ENCODE measurements around the gene METAP2. TPM values are rescaled to one million over a fixed set of nuclear protein-coding genes. Genes with fewer than 3 reads are reported as not detected.

The METAP2 gene
- total and polyA plus RNA-seq, 2 of the 8 experiments (the other 6 are each of a cell fraction or from before 2014, with no cell fraction given) = 41.3 to 114 TPM

DNA sequence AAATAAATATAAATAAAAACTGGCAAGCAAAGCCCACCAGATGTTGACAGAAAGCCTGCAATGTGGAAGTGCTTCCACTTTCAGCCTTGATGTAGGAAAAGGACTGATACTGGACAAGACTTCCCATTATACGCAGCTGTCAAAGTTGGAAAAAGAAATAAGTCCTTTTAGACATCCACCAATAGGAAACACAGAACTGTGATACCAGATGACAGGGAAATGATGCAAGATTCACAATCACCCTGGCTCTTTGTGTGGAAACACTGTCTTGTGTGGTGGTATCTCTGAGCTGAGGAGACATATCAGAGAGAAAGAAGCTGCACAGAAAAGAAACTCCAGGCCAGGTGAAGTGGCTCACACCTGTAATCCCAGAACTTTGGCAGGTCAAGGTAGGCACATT, 13.8 kb upstream of the METAP2 start:
- DNase-seq (ENCODE audit: low read depth in 1 of 2, low spot score in 2 of 2) = no peak
- H3K56ac ChIP-seq (replicated peaks; ENCODE audit: insufficient read length, low read depth, low read length) = no peak overlapping the region
- H2BK15ac ChIP-seq (ENCODE audit: low read length) = no peak overlapping the region
- no peak overlapping the region for H3K4me3 ChIP-seq (ENCODE audit: extremely low read depth in 1 of 4, insufficient read depth in 2 of 4, low read depth in 3 of 4, low read length in 4 of 4)
- no peaks in the 10 kb centered on the region for H3K4me1 ChIP-seq (replicated peaks in 1 of 4; ENCODE audit: control insufficient read depth in 3 of 4, insufficient read depth in 4 of 4, low read length in 3 of 4)
- H3K79me2 ChIP-seq (ENCODE audit: control insufficient read depth in 1 of 2, insufficient read depth in 2 of 2, low read length in 2 of 2) = no peaks in the 10 kb centered on the region
- WGBS, 2 experiments (ENCODE audit: extremely low coverage in 1 of 2, insufficient coverage in 1 of 2, insufficient read length in 1 of 2, insufficient replicate concordance in 2 of 2, low coverage in 1 of 2, low lambda C conversion rate in 2 of 2, missing lambda C conversion rate in 1 of 2) = 86% methylated on average over 1 of the region's 1 CpG; no CpG with 5 or more reads in 1 of the 2 experiments
- H4K8ac ChIP-seq (ENCODE audit: extremely low read depth, insufficient read depth, low read length) = no peak overlapping the region
- H2BK20ac ChIP-seq (ENCODE audit: low read length) = no peak overlapping the region
- H3K4me2 ChIP-seq (ENCODE audit: insufficient read depth in 1 of 2, low read depth in 2 of 2, low read length in 2 of 2) = no peak overlapping the region
- H2BK120ac ChIP-seq (replicated peaks; ENCODE audit: low read depth, low read length) = no peak overlapping the region
- no peak overlapping the region for H3K14ac ChIP-seq (ENCODE audit: insufficient read length)
- H4K20me1 ChIP-seq (replicated peaks in 1 of 2; ENCODE audit: control insufficient read depth in 1 of 2, insufficient read depth in 2 of 2, low read length in 2 of 2) = no peaks in the 10 kb centered on the region
- no peaks in the 10 kb centered on the region for H3K23me2 ChIP-seq (ENCODE audit: low read depth, low read length)
- no peaks in the 10 kb centered on the region for H3K36me3 ChIP-seq (ENCODE audit: control insufficient read depth in 2 of 4, insufficient read depth in 4 of 4, low read length in 3 of 4)
- no peak overlapping the region for H3K4ac ChIP-seq (replicated peaks; ENCODE audit: insufficient read length, low read depth, low read length)
- no peak overlapping the region for H3K18ac ChIP-seq (ENCODE audit: extremely low read depth, low read length)
- no peaks in the 10 kb centered on the region for H3K27me3 ChIP-seq (replicated peaks in 1 of 4; ENCODE audit: control insufficient read depth in 3 of 4, extremely low read depth in 1 of 4, insufficient read depth in 3 of 4, low read length in 3 of 4)
- no peak overlapping the region for H3K9ac ChIP-seq (replicated peaks in 1 of 4; ENCODE audit: extremely low read depth in 1 of 4, low read depth in 3 of 4, low read length in 3 of 4)
- H4K91ac ChIP-seq (replicated peaks; ENCODE audit: insufficient read length, low read length) = no peak overlapping the region
- H2BK12ac ChIP-seq (ENCODE audit: low read depth, low read length) = no peak overlapping the region
- FAIRE-seq = no peak
- POLR2A ChIA-PET (ENCODE audit: partially characterized antibody) = no interaction called here
- no peak overlapping the region for H2BK5ac ChIP-seq (ENCODE audit: low read depth, low read length)
- CTCF ChIA-PET (ENCODE audit: partially characterized antibody) = no interaction called here
- no peak overlapping the region for H3K27ac ChIP-seq (ENCODE audit: low read depth, low read length)
- no peak overlapping the region for H2AK5ac ChIP-seq (ENCODE audit: low read depth, low read length)
- TF ChIP-seq YY1 (IDR thresholded peaks at IDR 0.05; ENCODE audit: low read depth, low read length) (no peak), BCL11A (IDR thresholded peaks at IDR 0.05; ENCODE audit: low read depth in 2 of 2, low read length in 2 of 2) (no peak), BACH1 (IDR thresholded peaks at IDR 0.05; ENCODE audit: low read length) (no peak), TBP (IDR thresholded peaks at IDR 0.05; ENCODE audit: low read depth, low read length) (no peak), SP2 (IDR thresholded peaks at IDR 0.05; ENCODE audit: low read length) (no peak), SIN3A (conservative IDR thresholded peaks at IDR 0.05 in 1 of 2, IDR thresholded peaks at IDR 0.05 in 1 of 2; ENCODE audit: low read depth in 1 of 2, low read length in 2 of 2) (no peak), SP4 (IDR thresholded peaks at IDR 0.05; ENCODE audit: low read length) (no peak), GABPA (IDR thresholded peaks at IDR 0.05; ENCODE audit: borderline replicate concordance, insufficient read depth, low read length) (no peak), POLR2AphosphoS5 (IDR thresholded peaks at IDR 0.05; ENCODE audit: low read depth, low read length) (no peak), SUZ12 (IDR thresholded peaks at IDR 0.05; ENCODE audit: low read length) (no peak), CHD1 (IDR thresholded peaks at IDR 0.05; ENCODE audit: low read depth, low read length) (no peak)
- TF ChIP-seq, protein P1, sequence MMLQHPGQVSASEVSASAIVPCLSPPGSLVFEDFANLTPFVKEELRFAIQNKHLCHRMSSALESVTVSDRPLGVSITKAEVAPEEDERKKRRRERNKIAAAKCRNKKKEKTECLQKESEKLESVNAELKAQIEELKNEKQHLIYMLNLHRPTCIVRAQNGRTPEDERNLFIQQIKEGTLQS (IDR thresholded peaks at IDR 0.05; ENCODE audit: insufficient read depth, low read depth, low read length) = no peak
- no peak overlapping the region for H2AFZ ChIP-seq (ENCODE audit: low read length)
- H4K5ac ChIP-seq (ENCODE audit: insufficient read length, low read depth, low read length) = no peak overlapping the region
- H3K23ac ChIP-seq (ENCODE audit: insufficient read length) = no peak overlapping the region
- peaks cover 15 to 19% of the 10 kb centered on the region in 2 experiments; a peak in 2 of 4 replicates for H3K9me3 ChIP-seq (ENCODE audit: insufficient read depth in 2 of 2, low read depth in 1 of 2, low read length in 1 of 2)
- no peaks in the 10 kb centered on the region for H3K79me1 ChIP-seq (ENCODE audit: low read depth, low read length)

Measured in H1 (cell line).